Measurements from ENCODE around the gene FGD2. TPM values are rescaled to one million over a fixed set of nuclear protein-coding genes. Genes with fewer than 3 reads are reported as not detected.
A peak's percentile ranks its signal among the peaks of the same experiment; 100 is the strongest.

Gene FGD2
- total and polyA plus RNA-seq, 2 donors (not counting 1 experiment from before 2014, with no cell fraction given) = 352 to 682 TPM

- no peak overlapping the region for H2AFZ ChIP-seq (ENCODE audit: insufficient read depth, low read depth, low read length, poor library complexity, severe bottlenecking)
- 0% methylated on average over 1 of the region's 3 CpGs for WGBS (ENCODE audit: insufficient coverage)
- no peaks in the 10 kb centered on the region for H3K27me3 ChIP-seq (replicated peaks in 1 of 4; ENCODE audit: control extremely low read depth in 1 of 4, control insufficient read depth in 3 of 4, insufficient read depth in 4 of 4, low read length in 3 of 4)
- no peak for TF ChIP-seq CTCF (IDR thresholded peaks at IDR 0.05)
- TF ChIP-seq EZH2 (IDR thresholded peaks at IDR 0.05; ENCODE audit: borderline replicate concordance, insufficient read depth, low read depth, low read length, poor library complexity, severe bottlenecking) = no peak
- intact Hi-C loops (cut with micrococcal nuclease) = loop anchor here (1.0 kb wide), 2 partner anchors 43 to 454 kb away; partner anchors contain the start of genes FGD2 and SRSF3
- H3K4me1 ChIP-seq (ENCODE audit: control insufficient read depth in 2 of 2, insufficient read depth in 2 of 2, low read length in 2 of 2) = peaks cover 45 to 54% of the 10 kb centered on the region in 2 donors
- POLR2A ChIA-PET = interaction anchor here (0.6 to 6.1 kb wide), 8 partner anchors 15 to 127 kb away, joined by 3 to 121 read pairs (median 4); partner anchors contain the start of genes FGD2 and PIM1
- H3K36me3 ChIP-seq (replicated peaks in 1 of 2; ENCODE audit: control extremely low read depth in 1 of 2, control insufficient read depth in 1 of 2, extremely low read depth in 1 of 2, insufficient read depth in 2 of 2, low read length in 1 of 2) = no peaks in the 10 kb centered on the region
- Mint-ChIP-seq H3K27me3 (no peaks in the 10 kb centered on the region), H3K4me1 (peaks cover 51% of the 10 kb centered on the region), H3K4me3 (peak overlapping the region; percentile 71), H3K9me3 (ENCODE audit: insufficient read depth) (no peaks in the 10 kb centered on the region), H3K27ac (peak overlapping the region; percentile 92)
- H3K79me2 ChIP-seq (ENCODE audit: control insufficient read depth, insufficient read depth, low read length) = no peaks in the 10 kb centered on the region
- DNase-seq = no peak
- no peak for ATAC-seq (ENCODE audit: low read depth)
- H4K20me1 ChIP-seq (ENCODE audit: control insufficient read depth, insufficient read depth, low read length, poor library complexity, severe bottlenecking) = no peaks in the 10 kb centered on the region
- H3K4me3 ChIP-seq (ENCODE audit: control extremely low read depth in 1 of 5, extremely low read depth in 1 of 5, insufficient read depth in 1 of 5, low read depth in 2 of 5, low read length in 4 of 5) = no peak overlapping the region
- peak overlapping the region; percentile 91 to 98 for H3K27ac ChIP-seq (ENCODE audit: low read length in 2 of 2)
- peaks cover 0 to 3% (median 0%) of the 10 kb centered on the region in 3 donors for H3K9me3 ChIP-seq (ENCODE audit: control extremely low read depth in 1 of 3, control insufficient read depth in 2 of 3, insufficient read depth in 1 of 3, low read length in 2 of 3)
- H3K9ac ChIP-seq (ENCODE audit: low read length) = peak overlapping the region; percentile 51
- CTCF ChIA-PET = interaction anchor here (1.2 to 13.4 kb wide), 7 partner anchors 9 to 163 kb away, joined by 3 to 487 read pairs (median 4); partner anchors contain the start of gene PIM1
- H3K4me2 ChIP-seq (replicated peaks; ENCODE audit: low read depth, low read length, poor library complexity, severe bottlenecking) = peak overlapping the region; percentile 77
Measured at GRCh38 chr6:37048403-37048850, 43.0 kb downstream of the FGD2 start.
